K562 (cell line): Measurements from ENCODE around the gene MMP20. TPM values are rescaled to one million over a fixed set of nuclear protein-coding genes. Genes with fewer than 3 reads are reported as not detected.

Source experiments
- ATAC-seq: fragments of 200-7000 bp; cut with Tn5 transposase; 3 replicates; pipeline ENCODE4 v1.9.1; 2020; ENCODE audit warnings: moderate library complexity
- BruUV-seq: library from RNA; stranded (reverse); fragments of 400-500 nt; replicated peaks from 2 replicates; lab custom pipeline; 2021; lab: Mats Ljungman, UMichigan
- CTCF ChIA-PET: fragments of 300-600 bp; formaldehyde crosslinking; extraction: SDS; loops from one replicate; lab custom pipeline; 2021; ENCODE audit warnings: low intra/inter-chr PET ratio; lab: Yijun Ruan, JAX
- POLR2A ChIA-PET: fragments of 300-600, 350-650 bp; sonication (Branson Sonifier 250); formaldehyde crosslinking; extraction: SDS; loops from one replicate; lab custom pipeline; 2021; ENCODE audit warnings: antibody characterized with exemption, inconsistent platforms; lab: Yijun Ruan, JAX
- DNase-seq, 4 experiments: peaks; one replicate each; pipeline versions ENCODE4 v3.0.0 to v3.0.0-alpha.2; 2011 to 2018; ENCODE audit warnings: low spot score in 3 of 4, mixed read lengths in 3 of 4; ENCODE audit errors: extremely low read depth in 1 of 4
- FAIRE-seq: peaks from 2 replicates; lab custom pipeline; 2011; peaks lifted over from hg19 to GRCh38; lab: Jason Lieb, UNC
- H2AFZ ChIP-seq: 2 replicates; pipeline ENCODE4 v1.6.0; 2011; ENCODE audit warnings: low read depth, low read length, control low read depth, inconsistent platforms
- H3K27ac ChIP-seq: fragments of 200-600 bp; 3 replicates; pipeline ENCODE4 v1.8.0; 2011; ENCODE audit warnings: low read depth, mild to moderate bottlenecking, control low read depth, inconsistent platforms, low read length, moderate library complexity, mixed read lengths; ENCODE audit errors: extremely low read depth
- H3K27me3 ChIP-seq, 2 experiments: fragments of 300-600 bp in 1 of 2; 2 replicates in 1 of 2; 3 replicates in 1 of 2; pipeline versions ENCODE4 v1.6.0 to v1.8.0; 2011; ENCODE audit warnings: inconsistent platforms in 2 of 2, low read length in 2 of 2, mild to moderate bottlenecking in 1 of 2, mixed read lengths in 1 of 2, moderate library complexity in 1 of 2; ENCODE audit not compliant: control insufficient read depth in 2 of 2, insufficient read depth in 2 of 2
- H3K36me3 ChIP-seq: fragments of 300-600 bp; 3 replicates; pipeline ENCODE4 v1.8.0; 2011; ENCODE audit warnings: mild to moderate bottlenecking, low read length, inconsistent platforms; ENCODE audit not compliant: control insufficient read depth, insufficient read depth
- H3K4me1 ChIP-seq, 2 experiments: fragments of 200-600 bp in 1 of 2; replicated peaks in 1 of 2; 2 replicates in 1 of 2; 3 replicates in 1 of 2; pipeline versions ENCODE4 v1.5.1 to v1.8.0; 2011; ENCODE audit warnings: inconsistent platforms in 2 of 2, low read length in 2 of 2, mild to moderate bottlenecking in 1 of 2, mixed read lengths in 1 of 2, moderate library complexity in 1 of 2; ENCODE audit not compliant: control insufficient read depth in 2 of 2, insufficient read depth in 2 of 2
- H3K4me2 ChIP-seq: 2 replicates; pipeline ENCODE4 v1.6.1; 2011; ENCODE audit warnings: low read length, control low read depth, inconsistent platforms, mixed read lengths; ENCODE audit not compliant: insufficient read depth
- H3K4me3 ChIP-seq: fragments of 200-600 bp; sonication (generic), shearing (Covaris generic); 2 replicates; pipeline ENCODE4 v1.5.1; 2016; ENCODE audit warnings: control low read depth, inconsistent platforms
- H3K79me2 ChIP-seq: fragments of 200-600 bp; 3 replicates; pipeline ENCODE4 v1.8.0; 2011; ENCODE audit warnings: low read length, inconsistent platforms; ENCODE audit not compliant: control insufficient read depth, insufficient read depth
- H3K9ac ChIP-seq, 2 experiments: 2 replicates each; pipeline versions ENCODE4 v1.6.0 to v1.6.1; 2011; ENCODE audit warnings: low read depth in 2 of 2, low read length in 2 of 2, control low read depth in 1 of 2, inconsistent platforms in 1 of 2, mild to moderate bottlenecking in 1 of 2, mixed read lengths in 1 of 2; ENCODE audit not compliant: insufficient read depth in 1 of 2
- H3K9me1 ChIP-seq: one replicate; pipeline ENCODE4 v1.6.0; 2011; ENCODE audit warnings: inconsistent platforms, mild to moderate bottlenecking, low read length, moderate library complexity; ENCODE audit not compliant: control insufficient read depth, insufficient read depth
- H3K9me3 ChIP-seq: replicated peaks from 2 replicates; pipeline ENCODE4 v1.5.1; 2011; ENCODE audit warnings: low read depth, low read length, inconsistent platforms; ENCODE audit not compliant: control insufficient read depth, insufficient read depth
- H4K20me1 ChIP-seq: replicated peaks from 2 replicates; pipeline ENCODE4 v1.6.1; 2011; ENCODE audit warnings: low read length, inconsistent platforms, mixed read lengths; ENCODE audit not compliant: control insufficient read depth, insufficient read depth
- E2F5 ChIP-seq: sonication (generic); formaldehyde crosslinking; IDR thresholded peaks from 2 replicates; pipeline ENCODE4 v1.8.0; 2022; ENCODE audit warnings: mild to moderate bottlenecking, missing genetic modification reagents
- KDM1A ChIP-seq, 2 experiments: fragments of 450-650 bp; IDR thresholded peaks; 2 replicates each; pipeline ENCODE4 v1.6.1; 2016; ENCODE audit warnings: mild to moderate bottlenecking in 2 of 2
- MEIS2 ChIP-seq: fragments of 450-650 bp; IDR thresholded peaks from 2 replicates; pipeline ENCODE4 v1.6.1; 2014; ENCODE audit warnings: mild to moderate bottlenecking; ENCODE audit not compliant: partially characterized antibody
- NFRKB ChIP-seq: fragments of 450-650 bp; IDR thresholded peaks from 2 replicates; pipeline ENCODE4 v1.6.1; 2016; ENCODE audit warnings: low read depth
- NR2C2 ChIP-seq, 2 experiments: fragments of 200-800 bp in 1 of 2; sonication (Bioruptor generic) in 1 of 2; sonication (generic) in 1 of 2; formaldehyde crosslinking in 1 of 2; IDR thresholded peaks; 2 replicates each; pipeline versions ENCODE4 v1.6.1 to v1.8.0; 2016 to 2022; ENCODE audit warnings: mild to moderate bottlenecking in 1 of 2, missing compliant biosample characterization in 1 of 2, missing genetic modification characterization in 1 of 2, missing genetic modification reagents in 1 of 2
- TAF15 ChIP-seq: fragments of 200-400 bp; formaldehyde crosslinking; IDR thresholded peaks from 2 replicates; pipeline ENCODE4 v1.6.1; 2017; ENCODE audit warnings: mild to moderate bottlenecking, low read depth, low read length, moderate library complexity
- ZBTB11 ChIP-seq, 3 experiments: fragments of 200-800 bp in 1 of 3; fragments of 250-450 bp in 1 of 3; fragments of 450-650 bp in 1 of 3; sonication (Bioruptor Pico) in 1 of 3; sonication (Bioruptor generic) in 1 of 3; formaldehyde crosslinking in 1 of 3; IDR thresholded peaks; 2 replicates each; pipeline versions ENCODE4 v1.6.1 to v1.8.0; 2016 to 2022; ENCODE audit warnings: mild to moderate bottlenecking in 2 of 3, missing genetic modification characterization in 2 of 3, missing compliant biosample characterization in 1 of 3, moderate library complexity in 1 of 3
- ZKSCAN8 ChIP-seq: fragments of 200-800 bp; sonication (Bioruptor generic); IDR thresholded peaks from 2 replicates; pipeline ENCODE4 v1.6.1; 2016; ENCODE audit warnings: missing genetic modification characterization, missing compliant biosample characterization
- ZNF408 ChIP-seq: fragments of 250-450 bp; sonication (Bioruptor Pico); IDR thresholded peaks from 2 replicates; pipeline ENCODE4 v1.4.0; 2020; ENCODE audit warnings: low read depth, mild to moderate bottlenecking, moderate library complexity
- ZNF699 ChIP-seq: fragments of 250-450 bp; sonication (Bioruptor Pico); IDR thresholded peaks from 2 replicates; pipeline ENCODE4 v1.8.0; 2021; ENCODE audit warnings: mild to moderate bottlenecking, moderate library complexity; ENCODE audit not compliant: insufficient replicate concordance
- ZNF766 ChIP-seq: fragments of 200-800 bp; sonication (Bioruptor generic); conservative IDR thresholded peaks from 2 replicates; pipeline ENCODE4 v1.6.1; 2016; ENCODE audit warnings: missing genetic modification characterization, missing compliant biosample characterization
- WGBS: fragments of 100-300 bp; shearing (Covaris generic); methylation state at CpG from one replicate; pipeline ENCODE4 v1.1.6; 2016; ENCODE audit warnings: low coverage, mixed read lengths; ENCODE audit not compliant: insufficient coverage; ENCODE audit errors: missing lambda C conversion rate; 5-methylcytosine and 5-hydroxymethylcytosine counted together
- in situ Hi-C: fragments of 300-500 bp; cut with MboI; formaldehyde crosslinking; loops from 4 replicates; pipeline ENCODE4 v1.15.0; 2018; ENCODE audit warnings: inconsistent platforms, mixed read lengths
- intact Hi-C: fragments of 100-400 bp; cut with micrococcal nuclease; formaldehyde crosslinking; loops from 2 replicates; pipeline ENCODE4 v1.14.2; 2022
- polyA plus RNA-seq, 8 experiments: library from polyadenylated mRNA; depleted of rRNA in 4 of 8; stranded (reverse) in 5 of 8; unstranded in 3 of 8; fragments of >200 nt; fragmentation: Nextera tagmentation in 2 of 8; fragmentation: Illumina TruSeq in 1 of 8; extraction: Ambion mirVana in 2 of 8; extraction: Trizol in 1 of 8; gene quantifications; 2 replicates each; pipeline versions ENCODE4 v1.2.1 to v1.2.3, GENCODE V29; 2011 to 2014; ENCODE audit warnings: inconsistent platforms in 1 of 8, missing spikeins in 1 of 8
- total RNA-seq, 7 experiments: library from RNA; depleted of rRNA in 6 of 7; stranded (reverse); fragments of >200 nt in 6 of 7; fragmentation: Illumina TruSeq in 2 of 7; extraction: Trizol in 2 of 7; gene quantifications; 2 replicates each; pipeline versions ENCODE4 v1.2.1 to v1.2.3, GENCODE V29; 2011 to 2021; ENCODE audit warnings: low replicate concordance in 1 of 7

MMP20 gene
- total and polyA plus RNA-seq, 9 of the 15 experiments (the other 6 are each of a cell fraction or from before 2014, with no cell fraction given): not detected

GRCh38 chr11:102620818-102621561 is 4.1 kb downstream of the MMP20 start:
- Histone ChIP-seq H3K79me2 (no peaks in the 10 kb centered on the region), H3K36me3 (no peaks in the 10 kb centered on the region), H3K4me1 (peaks cover 0 to 7% of the 10 kb centered on the region in 2 experiments; a peak in 2 of 5 replicates), H4K20me1 (no peaks in the 10 kb centered on the region), H3K9me3 (no peaks in the 10 kb centered on the region), H3K27ac (no peak overlapping the region), H3K9me1 (no peaks in the 10 kb centered on the region), H3K9ac (no peak overlapping the region), H3K4me2 (no peak overlapping the region; the same call in 1 of the 2 replicates), H3K4me3 (no peak overlapping the region), H2AFZ (peak overlapping the region; percentile 65), H3K27me3 (peaks cover 0 to under 1% of the 10 kb centered on the region in 2 experiments; a peak in 1 of 5 replicates)
- peak in 1 of 4 experiments; percentile 72 for DNase-seq
- peak; percentile 88 for ATAC-seq
- peak; percentile 93 for FAIRE-seq
- ChIA-PET POLR2A (interaction anchor here (0.6 kb wide), 1 partner anchor 106 kb away, joined by 3 read pairs; no protein-coding TSS in a partner anchor), CTCF (no interaction called here)
- in situ Hi-C loops (no loop called here), intact Hi-C loops (no loop called here)
- no TSS peak for BruUV-seq
- 15% methylated on average over 12 of the region's 12 CpGs for WGBS
- TF ChIP-seq E2F5 (CRISPR knock-in tag) (no peak), ZKSCAN8 (peak; percentile 88), ZNF766 (CRISPR knock-in tag) (peak; percentile 92), TAF15 (no peak), ZNF408 (CRISPR knock-in tag) (no peak), ZBTB11 (CRISPR knock-in tag; IDR thresholded peaks at IDR 0.05) (peak in 1 of 3 experiments; percentile 50; a peak in 1 of 6 replicates), ZNF699 (CRISPR knock-in tag) (no peak), MEIS2 (no peak), NFRKB (no peak), KDM1A (IDR thresholded peaks at IDR 0.05) (peak in 1 of 2 experiments; percentile 31; a peak in 1 of 4 replicates), NR2C2 (CRISPR knock-in tag; IDR thresholded peaks at IDR 0.05) (no peak), NR2C2 (tag; IDR thresholded peaks at IDR 0.05) (peak; percentile 66)
